Kidney (tissue), 14 donors: ENCODE results near the gene PRDM16. TPM values are rescaled to one million over a fixed set of nuclear protein-coding genes. Genes with fewer than 3 reads are reported as not detected.

ENCODE experiments used
- DNase-seq, 5 donors: peaks; one replicate each; pipeline ENCODE4 v3.0.0-alpha.2; 2013 to 2020
- FAIRE-seq: peaks from 2 replicates; lab custom pipeline; 2012; peaks lifted over from hg19 to GRCh38; lab: Jason Lieb, UNC
- H3K27ac ChIP-seq, 2 donors: one replicate each; pipeline ENCODE4 v1.7.0; 2013; ENCODE audit warnings: low read depth in 2 of 2, low read length in 2 of 2, inconsistent platforms in 1 of 2
- H3K27me3 ChIP-seq: one replicate; pipeline ENCODE4 v1.7.1; 2013; ENCODE audit warnings: low read length, inconsistent platforms; ENCODE audit not compliant: control insufficient read depth, insufficient read depth
- H3K36me3 ChIP-seq, 3 donors: one replicate each; pipeline versions ENCODE4 v1.7.0 to v1.7.1; 2013; ENCODE audit warnings: low read length in 3 of 3, control low read depth in 1 of 3, inconsistent platforms in 1 of 3; ENCODE audit not compliant: insufficient read depth in 3 of 3, control insufficient read depth in 2 of 3
- H3K4me1 ChIP-seq, 3 donors: one replicate each; pipeline versions ENCODE4 v1.7.0 to v1.7.1; 2013; ENCODE audit warnings: low read length in 3 of 3, inconsistent platforms in 1 of 3, low read depth in 1 of 3; ENCODE audit not compliant: control insufficient read depth in 2 of 3, insufficient read depth in 2 of 3
- H3K4me3 ChIP-seq, 3 donors: one replicate each; pipeline versions ENCODE4 v1.7.0 to v1.8.1; 2013; ENCODE audit warnings: low read length in 3 of 3, control low read depth in 1 of 3, inconsistent platforms in 1 of 3
- H3K9ac ChIP-seq, 3 donors: one replicate each; pipeline versions ENCODE4 v1.7.0 to v1.7.1; 2013; ENCODE audit warnings: low read length in 3 of 3, control low read depth in 1 of 3, inconsistent platforms in 1 of 3
- H3K9me3 ChIP-seq, 3 donors: one replicate each; pipeline versions ENCODE4 v1.7.0 to v1.7.1; 2013; ENCODE audit warnings: low read length in 3 of 3, control low read depth in 1 of 3, inconsistent platforms in 1 of 3; ENCODE audit not compliant: control insufficient read depth in 2 of 3, insufficient read depth in 1 of 3
- intact Hi-C: fragments of 100-400 bp; cut with DNase I; formaldehyde crosslinking; loops from one replicate; pipeline ENCODE4 v1.11.1; 2022
- polyA plus RNA-seq: library from polyadenylated mRNA; stranded (reverse); fragments of 350-450 nt; fragmentation: Illumina TruSeq; extraction: RNeasy Lipid Tissue Mini Kit (QIAGEN cat#74804); gene quantifications from one replicate; pipeline ENCODE4 v1.2.3, GENCODE V29; 2014; ENCODE audit warnings: low read depth, low replicate concordance; ENCODE audit not compliant: insufficient read depth
- total RNA-seq: library from RNA; stranded (reverse); fragmentation: NEBNext Ultra II Directional; extraction: Animal tissue kit (Norgen Biotek cat#: 25700); gene quantifications from one replicate; pipeline ENCODE4 v1.2.1, GENCODE V29; 2021
- TF ChIP-seq, protein P1 (sequence below): IDR thresholded peaks from 3 replicates; pipeline ENCODE4 v1.5.1; 2012; ENCODE audit warnings: mild to moderate bottlenecking, moderate library complexity, borderline replicate concordance; ENCODE audit not compliant: insufficient read depth; ENCODE audit errors: extremely low read depth
- donor health status: control.
- donor health status: control.
- donor health status: control.
- donor health status: control.
- donor health status: control.
- donor health status: DM: yes; HTN: yes; CAD: no.
- donor health status: Normal renal cell carcinoma (clear cell type).

PRDM16 gene
- total and polyA plus RNA-seq, 2 donors from 2014 or later, result 3.0 to 21.9 TPM

DNA sequence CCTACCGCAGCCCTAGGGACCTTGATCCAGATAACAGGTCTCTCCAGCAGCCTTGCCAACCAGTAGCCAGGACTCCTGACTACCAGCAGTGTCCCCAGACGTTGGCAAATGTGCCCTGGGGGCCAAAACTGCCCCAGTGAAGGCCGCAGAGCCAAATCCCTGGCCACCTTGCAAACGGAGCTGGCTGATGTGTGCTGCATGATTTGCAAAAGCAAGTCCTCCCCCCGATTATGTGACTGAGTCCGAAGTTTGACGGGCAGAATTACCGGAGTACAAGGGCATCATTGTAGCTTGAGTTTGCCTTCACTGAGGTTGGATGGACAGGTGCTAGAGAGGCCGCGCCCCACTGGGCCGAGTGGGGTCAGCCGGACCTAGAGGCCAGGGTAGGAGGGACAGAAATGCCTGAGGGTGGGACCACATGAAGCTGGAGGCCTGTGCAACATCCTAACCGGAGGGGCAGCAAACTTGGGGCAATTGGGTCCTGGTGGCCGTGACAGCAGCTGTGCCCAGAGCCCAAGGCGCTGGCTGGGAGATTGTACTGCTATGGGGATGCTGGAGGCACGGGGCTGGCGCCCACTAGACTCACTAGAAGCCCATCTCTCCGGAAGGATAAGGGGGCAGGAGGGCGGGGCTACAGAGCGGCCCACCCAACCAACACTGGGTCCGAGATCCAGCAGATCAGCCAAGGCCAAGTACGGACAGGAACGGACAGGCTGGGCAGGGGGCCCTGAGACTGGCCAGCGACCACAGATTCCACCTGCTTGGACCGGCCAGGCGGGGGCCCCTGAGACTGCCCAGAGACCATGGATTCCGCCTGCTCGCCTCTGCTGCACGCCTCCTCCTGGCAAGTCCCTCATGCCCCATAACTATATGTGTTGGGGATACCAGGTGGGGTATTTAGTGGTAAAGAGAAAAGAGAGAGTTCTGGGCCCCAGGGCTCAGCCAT is 388.2 kb downstream of the PRDM16 start:
- H3K4me1 ChIP-seq, result peaks cover 0 to 56% (median 38%) of the 10 kb centered on the region in 3 donors

DNA sequence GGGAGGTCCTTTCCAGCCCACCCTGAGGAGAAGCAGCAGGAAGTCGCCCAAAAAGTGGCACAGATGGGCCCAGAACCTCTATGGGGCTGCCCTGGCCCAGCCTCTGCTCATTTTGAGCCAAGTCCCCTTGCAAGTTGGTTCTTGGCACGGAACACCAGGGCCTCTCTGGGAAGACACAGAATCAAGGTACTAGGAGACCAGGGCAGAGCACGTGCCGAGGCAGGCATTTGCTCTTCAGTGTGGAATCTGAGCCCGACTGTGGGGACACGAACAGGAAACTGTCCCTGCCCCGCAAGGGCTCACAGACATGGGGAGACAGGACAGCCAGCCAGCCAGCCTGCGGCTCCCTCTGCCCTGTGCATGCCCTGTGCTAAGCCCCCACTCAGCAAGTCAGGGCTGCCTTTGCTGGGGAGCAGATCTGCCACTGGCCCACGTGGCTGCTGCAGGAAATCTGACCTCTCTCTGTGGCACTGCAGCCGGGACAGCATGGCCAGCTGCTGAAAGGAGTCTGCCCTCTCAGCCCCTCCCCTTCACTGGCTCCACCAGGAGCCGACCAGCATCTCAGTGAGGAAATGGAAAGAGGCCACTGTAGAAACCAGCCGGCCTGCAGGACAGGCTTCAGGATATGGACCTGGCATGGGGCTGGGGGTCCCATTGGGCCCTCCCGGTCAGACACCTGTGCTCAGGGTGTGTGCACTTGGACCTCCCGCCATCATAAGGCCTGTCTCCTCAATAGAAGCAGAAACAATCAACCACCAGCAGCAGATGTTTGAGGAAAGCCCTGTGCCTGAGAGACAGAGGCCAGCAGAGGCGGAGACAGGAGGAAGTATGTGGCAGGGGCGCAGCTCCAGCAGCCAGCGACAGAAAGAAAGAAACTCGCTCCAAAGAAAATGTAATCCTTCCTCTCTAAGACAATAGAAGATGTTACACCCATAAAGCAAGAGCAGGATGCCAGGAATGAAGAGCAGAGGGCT is 389.2 kb downstream of the PRDM16 start:
- no peak for FAIRE-seq
- H3K4me3 ChIP-seq, result no peak overlapping the region
- no peaks in the 10 kb centered on the region for H3K27me3 ChIP-seq
- H3K9ac ChIP-seq, result no peak overlapping the region
- H3K9me3 ChIP-seq, result no peaks in the 10 kb centered on the region
- peaks cover 0 to 56% (median 38%) of the 10 kb centered on the region in 3 donors for H3K4me1 ChIP-seq
- H3K36me3 ChIP-seq, result no peaks in the 10 kb centered on the region
- intact Hi-C loops, result no loop called here
- peak overlapping the region in 1 of 2 donors; percentile 64 for H3K27ac ChIP-seq
- TF ChIP-seq, protein P1, sequence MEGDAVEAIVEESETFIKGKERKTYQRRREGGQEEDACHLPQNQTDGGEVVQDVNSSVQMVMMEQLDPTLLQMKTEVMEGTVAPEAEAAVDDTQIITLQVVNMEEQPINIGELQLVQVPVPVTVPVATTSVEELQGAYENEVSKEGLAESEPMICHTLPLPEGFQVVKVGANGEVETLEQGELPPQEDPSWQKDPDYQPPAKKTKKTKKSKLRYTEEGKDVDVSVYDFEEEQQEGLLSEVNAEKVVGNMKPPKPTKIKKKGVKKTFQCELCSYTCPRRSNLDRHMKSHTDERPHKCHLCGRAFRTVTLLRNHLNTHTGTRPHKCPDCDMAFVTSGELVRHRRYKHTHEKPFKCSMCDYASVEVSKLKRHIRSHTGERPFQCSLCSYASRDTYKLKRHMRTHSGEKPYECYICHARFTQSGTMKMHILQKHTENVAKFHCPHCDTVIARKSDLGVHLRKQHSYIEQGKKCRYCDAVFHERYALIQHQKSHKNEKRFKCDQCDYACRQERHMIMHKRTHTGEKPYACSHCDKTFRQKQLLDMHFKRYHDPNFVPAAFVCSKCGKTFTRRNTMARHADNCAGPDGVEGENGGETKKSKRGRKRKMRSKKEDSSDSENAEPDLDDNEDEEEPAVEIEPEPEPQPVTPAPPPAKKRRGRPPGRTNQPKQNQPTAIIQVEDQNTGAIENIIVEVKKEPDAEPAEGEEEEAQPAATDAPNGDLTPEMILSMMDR, result no peak
- DNase-seq, result peak; percentile 43 to 79 (median 54)

More for the DNA sequence above, 388.2 kb downstream of the PRDM16 start:
- Histone ChIP-seq H3K4me3 (no peak overlapping the region), H3K27ac (peak overlapping the region in 1 of 2 donors; percentile 32), H3K9ac (peak overlapping the region in 1 of 3 donors; percentile 55), H3K9me3 (no peaks in the 10 kb centered on the region), H3K27me3 (no peaks in the 10 kb centered on the region), H3K36me3 (no peaks in the 10 kb centered on the region)
- FAIRE-seq, result no peak
- peak in 2 of 5 donors; percentile 54 to 75 for DNase-seq
- TF ChIP-seq, protein P1, result no peak
- intact Hi-C loops, result no loop called here

DNA sequence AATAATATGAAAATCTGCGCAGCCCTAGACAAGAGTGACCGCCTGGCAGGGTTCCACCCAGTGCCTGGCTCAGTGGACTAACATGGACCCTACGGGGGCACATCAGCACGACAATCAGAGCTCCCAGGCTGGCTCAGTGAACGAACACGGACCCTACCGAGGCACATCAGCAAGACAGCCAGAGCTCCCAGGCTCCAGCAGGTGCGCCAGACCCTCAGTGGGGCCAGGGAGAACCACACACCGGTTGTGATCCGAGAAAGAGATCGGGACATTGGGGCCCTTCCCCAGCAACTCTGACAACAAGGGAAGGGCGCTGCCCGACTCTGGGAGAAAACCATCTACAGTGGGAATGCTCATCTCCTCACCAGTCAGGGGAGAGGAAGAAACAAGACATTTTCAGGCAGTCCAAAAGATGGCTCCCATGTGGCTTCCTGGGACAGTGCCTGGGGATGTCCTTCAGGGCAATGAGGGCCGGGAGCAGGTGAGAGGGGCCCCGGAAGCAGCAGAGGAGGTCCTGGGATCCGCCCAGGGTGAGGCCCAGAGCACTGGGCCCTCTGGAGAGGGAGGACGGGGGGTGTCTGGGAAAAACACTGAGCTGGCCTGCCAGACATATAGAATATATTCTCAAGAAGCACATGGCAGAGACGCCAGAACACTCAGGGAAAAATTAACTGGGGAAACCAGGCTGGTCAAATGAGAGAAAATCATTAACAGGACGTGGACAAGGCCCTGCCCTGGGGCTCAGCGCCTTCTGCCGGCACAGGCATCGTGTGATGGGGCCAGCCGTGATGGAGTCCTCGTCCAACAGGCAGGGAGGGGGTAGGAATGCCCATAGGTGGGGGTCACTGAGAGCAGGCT is 390.3 kb downstream of the PRDM16 start:
- H3K4me3 ChIP-seq, result no peak overlapping the region
- H3K27ac ChIP-seq, result peak overlapping the region; percentile 51 to 74
- H3K9me3 ChIP-seq, result no peaks in the 10 kb centered on the region
- DNase-seq (peak; percentile 50 to 83 (median 69)), FAIRE-seq (no peak)
- peak overlapping the region in 1 of 3 donors; percentile 51 for H3K9ac ChIP-seq
- intact Hi-C loops, result no loop called here
- H3K36me3 ChIP-seq, result peaks cover 0 to 3% (median 0%) of the 10 kb centered on the region in 3 donors
- H3K27me3 ChIP-seq, result no peaks in the 10 kb centered on the region
- TF ChIP-seq, protein P1, result no peak
- peaks cover 0 to 47% (median 31%) of the 10 kb centered on the region in 3 donors for H3K4me1 ChIP-seq
